Endothelial cell of umbilical vein (primary cell): ENCODE results near the gene SUGCT. TPM values are rescaled to one million over a fixed set of nuclear protein-coding genes. Genes with fewer than 3 reads are reported as not detected.

Experiments
- BruUV-seq: library from RNA; stranded (reverse); fragments of 400-500 nt; replicated peaks from 2 replicates; lab custom pipeline; 2021; lab: Mats Ljungman, UMichigan
- CTCF ChIA-PET: fragments of 300-600, 350-600 bp; sonication (Branson Sonifier 250); formaldehyde crosslinking; loops from one replicate; lab custom pipeline; 2021; ENCODE audit warnings: antibody characterized with exemption, inconsistent platforms; lab: Charles Lee
- POLR2A ChIA-PET: fragments of 300-600, 350-600 bp; sonication (Branson Sonifier 250); formaldehyde crosslinking; loops from one replicate; lab custom pipeline; 2021; ENCODE audit warnings: antibody characterized with exemption, inconsistent platforms; lab: Charles Lee
- DNase-seq: peaks from one replicate; pipeline ENCODE4 v3.0.0-alpha.2; 2011; ENCODE audit warnings: low read depth, low spot score
- FAIRE-seq: peaks from 2 replicates; lab custom pipeline; 2011; peaks lifted over from hg19 to GRCh38; lab: Jason Lieb, UNC
- H2AFZ ChIP-seq: 2 replicates; pipeline ENCODE4 v1.6.0; 2012; ENCODE audit warnings: low read depth, low read length, control low read depth, inconsistent platforms
- H3K27ac ChIP-seq: 2 replicates; pipeline ENCODE4 v1.5.1; 2011; ENCODE audit warnings: low read depth, mild to moderate bottlenecking, control low read depth, low read length, moderate library complexity; ENCODE audit not compliant: insufficient read depth
- H3K27me3 ChIP-seq, 2 experiments: 2 replicates each; pipeline versions ENCODE4 v1.6.0 to v1.6.1; 2011; ENCODE audit warnings: low read length in 2 of 2, mixed read lengths in 1 of 2; ENCODE audit not compliant: control insufficient read depth in 2 of 2, insufficient read depth in 2 of 2
- H3K36me3 ChIP-seq, 2 experiments: 2 replicates in 1 of 2; 3 replicates in 1 of 2; pipeline ENCODE4 v1.5.1; 2011; ENCODE audit warnings: low read length in 2 of 2, mild to moderate bottlenecking in 1 of 2, moderate library complexity in 1 of 2; ENCODE audit not compliant: control insufficient read depth in 2 of 2, insufficient read depth in 2 of 2; ENCODE audit errors: extremely low read depth in 1 of 2
- H3K4me1 ChIP-seq: 3 replicates; pipeline ENCODE4 v1.5.1; 2011; ENCODE audit warnings: mild to moderate bottlenecking, low read length; ENCODE audit not compliant: control insufficient read depth, insufficient read depth; ENCODE audit errors: extremely low read depth
- H3K4me2 ChIP-seq: 2 replicates; pipeline ENCODE4 v1.6.1; 2011; ENCODE audit warnings: low read length, control low read depth, mixed read lengths; ENCODE audit not compliant: insufficient read depth
- H3K4me3 ChIP-seq, 3 experiments: fragments of 200-600 bp in 1 of 3; sonication (generic), shearing (Covaris generic) in 1 of 3; replicated peaks in 1 of 3; 2 replicates each; pipeline ENCODE4 v1.5.1; 2011 to 2016; ENCODE audit warnings: control low read depth in 3 of 3, low read length in 3 of 3, mild to moderate bottlenecking in 2 of 3, inconsistent platforms in 1 of 3, low read depth in 1 of 3, moderate library complexity in 1 of 3; ENCODE audit not compliant: insufficient read depth in 1 of 3
- H3K79me2 ChIP-seq: 2 replicates; pipeline ENCODE4 v1.6.0; 2012; ENCODE audit warnings: low read length, inconsistent platforms; ENCODE audit not compliant: control insufficient read depth, insufficient read depth
- H3K9ac ChIP-seq: replicated peaks from 2 replicates; pipeline ENCODE3; 2011; ENCODE audit warnings: low read length, control low read depth; ENCODE audit not compliant: insufficient read depth; ENCODE audit errors: extremely low read depth
- H3K9me1 ChIP-seq: replicated peaks from 3 replicates; pipeline ENCODE4 v1.6.0; 2011; ENCODE audit warnings: mild to moderate bottlenecking, low read length; ENCODE audit not compliant: control insufficient read depth, insufficient read depth; ENCODE audit errors: extremely low read depth
- H3K9me3 ChIP-seq: replicated peaks from 2 replicates; pipeline ENCODE4 v1.5.1; 2012; ENCODE audit warnings: low read length, inconsistent platforms; ENCODE audit not compliant: control insufficient read depth, insufficient read depth
- H4K20me1 ChIP-seq: replicated peaks from 2 replicates; pipeline ENCODE3; 2011; ENCODE audit warnings: mild to moderate bottlenecking, low read length; ENCODE audit not compliant: control insufficient read depth, insufficient read depth; ENCODE audit errors: extremely low read depth
- CTCF ChIP-seq, 2 donors: IDR thresholded peaks; 1 replicate in 1 of 2; 2 replicates in 1 of 2; pipeline ENCODE4 v1.5.1; 2011; ENCODE audit warnings: low read length in 2 of 2, mild to moderate bottlenecking in 2 of 2, moderate library complexity in 2 of 2, control low read depth in 1 of 2, inconsistent platforms in 1 of 2, low read depth in 1 of 2; ENCODE audit not compliant: insufficient read depth in 1 of 2; ENCODE audit errors: extremely low read depth in 1 of 2
- EZH2 ChIP-seq: IDR thresholded peaks from 2 replicates; pipeline ENCODE4 v1.6.1; 2012; ENCODE audit warnings: borderline replicate concordance, low read depth, mild to moderate bottlenecking, moderate library complexity, low read length, inconsistent platforms; ENCODE audit not compliant: severe bottlenecking
- FOS ChIP-seq: IDR thresholded peaks from 2 replicates; pipeline ENCODE4 v1.6.1; 2011; ENCODE audit warnings: mild to moderate bottlenecking, low read length, moderate library complexity, borderline replicate concordance; ENCODE audit not compliant: insufficient read depth
- GATA2 ChIP-seq: IDR thresholded peaks from 2 replicates; pipeline ENCODE4 v1.7.0; 2011; ENCODE audit warnings: low read depth, mild to moderate bottlenecking, moderate library complexity, mixed read lengths, low read length; ENCODE audit not compliant: insufficient read length, insufficient read depth
- JUN ChIP-seq: IDR thresholded peaks from 2 replicates; pipeline ENCODE4 v1.6.1; 2011; ENCODE audit warnings: borderline replicate concordance, low read depth; ENCODE audit not compliant: insufficient read length, insufficient read depth
- MAX ChIP-seq: IDR thresholded peaks from 2 replicates; pipeline ENCODE4 v1.6.1; 2011; ENCODE audit not compliant: insufficient read depth, insufficient read length
- MYC ChIP-seq: IDR thresholded peaks from one replicate; pipeline ENCODE4 v1.6.1; 2011; ENCODE audit warnings: mild to moderate bottlenecking, low read depth, low read length
- POLR2A ChIP-seq: IDR thresholded peaks from 2 replicates; pipeline ENCODE4 v1.6.1; 2012; ENCODE audit warnings: low read depth, mild to moderate bottlenecking, control low read depth, low read length
- POLR2AphosphoS5 ChIP-seq: IDR thresholded peaks from 2 replicates; pipeline ENCODE4 v1.6.1; 2012; ENCODE audit warnings: low read depth, mild to moderate bottlenecking, control low read depth, low read length, moderate library complexity; ENCODE audit not compliant: insufficient read depth
- dilution Hi-C: fragments of 300-500 bp; cut with MboI; formaldehyde crosslinking; loops from one replicate; pipeline ENCODE4 v1.15.0; 2019; ENCODE audit warnings: low sequenced_read_pairs; ENCODE audit not compliant: extremely low pct_ligation_motif_present
- intact Hi-C: fragments of 100-400 bp; cut with micrococcal nuclease; formaldehyde crosslinking; loops from one replicate; pipeline ENCODE4 v1.10.0; 2022
- polyA plus RNA-seq, 4 experiments: library from polyadenylated mRNA; depleted of rRNA in 3 of 4; stranded (reverse) in 3 of 4; unstranded in 1 of 4; fragments of >200 nt; gene quantifications; 2 replicates each; pipeline versions ENCODE4 v1.2.1 to v1.2.3, GENCODE V29; 2011 to 2012; ENCODE audit warnings: missing spikeins in 1 of 4
- total RNA-seq: library from RNA; stranded (reverse); gene quantifications from 2 replicates; pipeline ENCODE4 v1.2.3, GENCODE V29; 2021

SUGCT gene
- total and polyA plus RNA-seq, 2 donors (not counting 3 experiments of a cell fraction or from before 2014, with no cell fraction given) = 1.2 to 1.4 TPM

- POLR2A ChIA-PET = no interaction called here
- Histone ChIP-seq H3K9ac (no peak overlapping the region), H3K4me3 (no peak overlapping the region), H3K36me3 (no peaks in the 10 kb centered on the region), H3K4me1 (no peaks in the 10 kb centered on the region), H3K27ac (no peak overlapping the region), H3K9me3 (no peaks in the 10 kb centered on the region), H3K27me3 (no peaks in the 10 kb centered on the region), H4K20me1 (no peaks in the 10 kb centered on the region), H3K79me2 (no peaks in the 10 kb centered on the region), H3K4me2 (no peak overlapping the region), H3K9me1 (no peaks in the 10 kb centered on the region), H2AFZ (no peak overlapping the region)
- CTCF ChIA-PET = no interaction called here
- FAIRE-seq (no peak), DNase-seq (no peak)
- intact Hi-C loops = no loop called here
- no TSS peak for BruUV-seq
- dilution Hi-C loops = no loop called here
- TF ChIP-seq POLR2AphosphoS5 = no peak
- no peak for TF ChIP-seq POLR2A
- no peak for TF ChIP-seq FOS
- no peak for TF ChIP-seq CTCF (IDR thresholded peaks at IDR 0.05; ENCODE audit: extremely low read depth in 1 of 2, insufficient read depth in 1 of 2, low read depth in 1 of 2, low read length in 2 of 2)
- TF ChIP-seq GATA2 = no peak
- TF ChIP-seq MYC = no peak
- TF ChIP-seq JUN = no peak
- no peak for TF ChIP-seq MAX
- no peak for TF ChIP-seq EZH2
Measured at GRCh38 chr7:40775877-40776276, 641.1 kb downstream of the SUGCT start.
